Measurements from ENCODE around the gene PDXK.

- TF ChIP-seq CTCF (conservative IDR thresholded peaks at IDR 0.05 in 1 of 2, IDR thresholded peaks at IDR 0.05 in 1 of 2; ENCODE audit: extremely low read depth in 1 of 2, insufficient read depth in 1 of 2, low read depth in 1 of 2, low read length in 2 of 2) (no peak), EZH2 (IDR thresholded peaks at IDR 0.05; ENCODE audit: borderline replicate concordance, low read length) (no peak)
Observed at GRCh38 chr21:43687566-43688399, 31.1 kb upstream of the PDXK start.

Measured in mammary epithelial cell (primary cell).